Neural progenitor cell (in vitro differentiated cells): ENCODE measurements around the gene OLIG2.

Source experiments
- CTCF ChIP-seq: fragments of 200-600 bp; sonication (generic); IDR thresholded peaks from 2 replicates; pipeline ENCODE4 v1.5.1; 2017; ENCODE audit warnings: antibody characterized with exemption, mild to moderate bottlenecking
- EZH2 ChIP-seq: fragments of 200-600 bp; sonication (generic); IDR thresholded peaks from 2 replicates; pipeline ENCODE4 v1.6.1; 2017; ENCODE audit warnings: antibody characterized with exemption, mild to moderate bottlenecking, moderate library complexity
- EZH2phosphoT487 ChIP-seq: fragments of 200-600 bp; sonication (generic); IDR thresholded peaks from 2 replicates; pipeline ENCODE4 v1.6.1; 2017; ENCODE audit warnings: antibody characterized with exemption

- TF ChIP-seq CTCF (no peak), EZH2 (no peak), EZH2phosphoT487 (no peak)
Measured at GRCh38 chr21:33047231-33047630, 21.5 kb downstream of the OLIG2 start.
